Stimulated activated CD8-positive, alpha-beta memory T cell treated with anti-CD3 and anti-CD28 coated beads, Interleukin-4, amount 100 ng/mL, for 48 hours (primary cell): ENCODE data around the gene RELT.

Source experiments
- DNase-seq: peaks from one replicate; pipeline ENCODE4 v3.0.0-alpha.2; 2020

Gene RELT

DNA sequence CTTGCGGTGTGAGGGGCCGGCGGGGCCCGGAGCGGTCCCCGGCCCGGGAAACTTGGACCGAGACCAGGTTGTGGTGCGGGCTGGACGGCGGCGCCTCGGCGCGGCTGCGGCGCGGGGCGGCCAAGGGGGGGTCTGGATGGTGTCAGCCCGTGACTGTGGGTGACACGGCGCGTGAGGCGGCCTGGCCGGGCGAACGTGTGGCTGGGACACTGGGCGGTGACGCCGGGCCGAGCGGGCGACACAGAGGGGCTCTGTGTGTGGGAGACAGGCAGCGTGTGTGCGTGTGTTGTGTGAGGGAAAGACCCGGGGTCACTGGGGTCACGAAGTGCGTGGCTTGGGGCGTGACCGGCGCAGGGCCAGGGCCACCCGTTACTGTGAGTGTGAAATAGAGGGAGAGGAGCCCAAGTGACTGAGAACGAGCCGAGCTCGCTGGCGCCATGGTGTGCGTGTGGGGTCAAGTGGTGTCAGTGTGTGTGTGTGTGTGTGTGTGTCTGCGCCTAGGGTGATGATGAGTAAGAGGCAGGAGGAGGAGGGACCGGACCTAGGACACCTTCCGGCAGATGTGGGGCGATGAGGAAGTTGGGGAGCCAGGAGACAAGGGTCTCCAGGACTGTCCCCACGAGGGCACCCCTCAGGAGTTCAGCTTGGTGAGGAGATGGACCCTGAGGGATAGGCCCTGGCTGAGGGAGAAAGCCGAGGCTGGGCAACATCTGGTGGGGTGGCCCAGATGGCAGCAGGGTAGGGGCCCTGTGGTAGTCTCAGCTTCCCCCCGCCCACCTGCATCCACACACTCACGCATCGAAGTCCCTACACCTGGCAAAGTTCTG lies 817 bp downstream of the RELT start:
- DNase-seq = peak; percentile 73

DNA sequence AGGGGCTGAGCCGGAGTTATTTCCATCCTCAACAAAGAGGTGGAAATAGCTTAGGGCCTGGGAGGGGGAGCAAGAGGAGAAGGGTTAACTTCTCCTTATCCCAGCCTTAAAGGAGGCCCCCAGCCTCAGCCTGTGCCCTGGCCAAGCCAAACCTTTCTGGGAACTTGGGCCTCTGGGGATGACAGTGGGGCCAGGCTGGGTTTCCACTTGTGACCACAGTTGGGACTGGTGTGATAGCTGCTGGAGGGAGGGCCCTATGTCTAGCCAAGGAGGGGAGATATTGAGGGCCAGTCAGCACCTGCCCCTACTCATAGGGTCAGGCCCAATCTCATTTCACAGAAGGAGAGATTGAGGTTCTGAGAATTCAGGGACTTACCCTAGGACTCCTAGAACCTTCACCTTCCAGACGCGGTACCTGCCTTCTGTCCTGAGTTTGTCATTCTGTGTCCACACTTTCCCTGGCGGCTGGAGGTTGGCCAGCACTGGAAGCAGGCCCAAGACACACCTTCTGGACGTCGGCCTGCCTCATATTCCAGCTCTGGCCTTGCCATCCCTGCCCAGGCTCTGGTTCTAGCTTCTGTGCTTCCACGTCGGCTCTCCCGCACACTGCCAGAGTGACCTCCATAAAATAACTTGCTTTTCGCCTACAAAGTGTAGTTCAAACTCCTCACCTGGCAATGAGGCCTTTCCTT lies 3.1 kb downstream of the RELT start:
- no peak for DNase-seq

DNA sequence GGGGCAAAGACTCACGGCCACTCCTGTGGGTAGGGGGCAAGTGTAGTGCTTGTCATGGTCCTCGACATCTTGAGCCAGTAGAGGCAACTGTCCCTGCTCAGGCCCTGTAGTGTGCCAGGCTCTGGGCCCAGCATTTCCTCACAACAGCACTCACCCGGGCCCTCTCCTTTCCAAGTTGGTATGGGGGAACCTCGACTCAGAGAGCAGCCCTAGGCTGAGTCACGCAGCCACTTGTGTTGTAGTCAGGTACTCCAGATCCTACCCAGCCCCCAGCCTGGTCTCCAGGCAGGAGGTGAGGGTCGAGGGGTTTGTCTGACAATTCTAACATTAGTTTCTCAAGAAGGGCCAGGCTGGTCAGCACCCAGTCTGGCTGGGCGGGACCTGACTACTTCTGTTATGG lies 4.1 kb downstream of the RELT start:
- no peak for DNase-seq

DNA sequence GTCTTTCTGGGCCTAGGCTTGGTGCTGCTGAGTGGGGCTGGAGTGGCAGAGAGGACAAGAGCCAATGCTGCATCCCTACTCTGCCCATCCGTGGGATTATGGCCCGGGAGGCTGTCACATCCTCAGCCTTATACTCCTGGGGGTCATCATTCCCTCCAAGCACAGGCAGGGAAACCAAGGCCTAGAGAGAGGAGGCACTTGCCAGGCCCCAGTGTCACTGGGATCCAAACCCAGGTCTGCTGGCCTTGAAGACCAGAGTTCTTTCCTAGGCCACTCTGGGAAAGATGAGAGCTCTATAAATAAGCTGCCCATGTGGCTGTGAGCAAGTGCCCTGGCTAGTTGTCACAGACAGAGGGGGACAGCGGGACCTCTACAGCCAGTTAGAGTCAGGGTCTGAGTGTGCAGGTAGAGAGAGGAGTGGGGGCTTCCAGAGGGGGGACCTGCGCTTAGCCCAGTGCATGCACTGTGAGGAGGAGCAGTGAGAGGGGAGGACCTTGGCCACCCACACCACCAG lies 4.8 kb downstream of the RELT start:
- DNase-seq = no peak

DNA sequence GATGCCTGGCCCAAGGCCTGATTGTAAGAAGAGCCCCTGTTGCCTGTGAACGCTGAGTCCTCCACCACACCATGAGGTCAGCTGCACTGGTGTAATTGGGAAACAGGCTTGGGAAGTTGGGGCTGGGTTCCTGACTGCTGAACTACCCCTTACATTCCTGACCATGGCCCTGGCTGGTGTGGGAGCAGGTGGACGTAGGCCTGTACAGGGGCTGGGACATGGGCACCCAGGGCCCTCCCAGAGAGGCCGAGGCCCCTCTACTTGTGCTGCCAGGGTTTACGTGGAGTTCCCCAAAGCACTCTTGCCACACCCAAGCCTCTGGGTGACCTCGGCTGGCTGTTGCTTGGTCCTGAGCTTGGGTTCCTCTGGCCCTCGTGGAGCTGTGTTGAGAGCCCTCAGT lies 5.4 kb downstream of the RELT start:
- DNase-seq = no peak

DNA sequence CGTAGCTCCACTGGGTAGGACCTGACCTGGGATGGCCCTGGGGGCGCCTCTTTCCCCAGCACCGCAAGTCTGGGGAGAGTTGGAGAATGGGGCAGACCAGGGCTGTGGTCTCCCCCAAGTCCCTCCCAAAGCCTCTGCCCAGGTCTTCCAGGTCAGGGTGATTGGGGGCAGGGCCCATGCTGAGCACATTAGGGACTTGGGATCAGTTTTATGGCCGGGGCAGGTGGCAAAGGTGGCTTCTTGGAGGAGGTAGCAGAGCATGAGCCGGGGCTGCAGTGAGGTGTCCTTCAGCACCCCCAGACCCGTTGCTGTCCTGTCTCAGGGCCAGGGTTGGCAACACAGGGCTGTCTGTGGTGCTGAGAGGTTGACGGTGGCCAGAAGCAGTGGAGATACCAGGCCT lies 6.0 kb downstream of the RELT start:
- DNase-seq = no peak

DNA sequence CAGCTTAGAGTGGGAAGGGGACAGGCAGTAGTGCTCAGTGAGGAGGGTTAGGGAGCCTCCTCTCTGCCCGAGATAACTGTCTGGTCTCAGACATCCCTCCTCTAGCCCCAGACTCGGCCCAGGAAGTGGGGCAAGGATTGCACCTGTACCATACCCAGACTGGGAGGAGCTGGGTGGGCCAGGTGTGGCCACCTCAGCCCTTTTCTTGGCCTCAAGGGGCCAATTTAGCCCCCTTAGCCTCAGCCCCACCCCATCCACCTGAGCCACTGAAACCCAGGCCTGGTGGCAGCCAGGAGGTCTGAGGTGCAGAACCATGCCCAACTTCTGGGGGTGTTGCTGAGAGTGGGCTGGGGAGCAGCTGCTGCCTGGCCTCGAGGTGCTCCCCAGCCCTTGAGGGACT lies 6.5 kb downstream of the RELT start:
- no peak for DNase-seq

DNA sequence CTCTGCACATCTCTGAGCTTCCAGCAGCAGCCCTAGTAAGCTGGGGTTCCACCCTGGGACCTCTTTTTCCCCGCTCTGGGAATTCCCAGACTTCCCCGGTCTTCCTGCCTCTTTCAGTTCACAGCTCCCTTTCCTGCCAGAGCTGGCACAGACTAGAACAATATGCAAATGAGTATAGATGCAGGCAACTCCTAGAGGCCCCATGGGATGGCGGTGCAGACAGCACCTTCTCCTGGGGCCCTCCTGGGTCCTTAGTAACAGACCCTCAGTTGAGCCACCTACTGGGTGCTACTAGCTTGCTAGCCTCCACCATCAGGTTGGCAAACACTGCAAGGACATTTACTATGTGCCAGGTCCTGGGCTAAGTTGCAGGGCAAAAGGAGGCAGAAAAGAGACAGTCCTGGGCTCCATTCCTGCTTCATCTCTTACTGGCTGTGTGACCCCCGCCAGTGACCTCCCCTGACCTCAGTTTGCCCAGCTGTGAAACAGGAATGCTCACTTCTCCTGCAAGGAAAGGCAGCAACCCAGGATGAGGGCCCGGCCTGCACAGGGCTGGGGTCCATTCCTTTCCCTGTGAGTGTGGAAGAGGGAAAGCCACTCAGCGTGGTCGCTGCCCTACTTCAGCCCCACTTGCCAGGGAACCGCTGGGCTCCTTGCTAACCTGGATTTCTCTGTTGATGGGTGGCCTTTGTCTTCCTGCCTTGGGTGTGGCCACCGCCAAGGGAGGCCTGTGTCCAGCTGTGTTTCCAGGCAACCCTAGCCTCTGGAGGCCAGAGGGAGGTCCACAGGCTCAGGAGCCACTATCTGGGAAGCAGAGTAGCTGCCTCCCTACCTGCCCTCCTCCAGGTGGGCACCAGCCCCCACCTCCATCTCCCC lies 7.3 kb downstream of the RELT start:
- DNase-seq = no peak

DNA sequence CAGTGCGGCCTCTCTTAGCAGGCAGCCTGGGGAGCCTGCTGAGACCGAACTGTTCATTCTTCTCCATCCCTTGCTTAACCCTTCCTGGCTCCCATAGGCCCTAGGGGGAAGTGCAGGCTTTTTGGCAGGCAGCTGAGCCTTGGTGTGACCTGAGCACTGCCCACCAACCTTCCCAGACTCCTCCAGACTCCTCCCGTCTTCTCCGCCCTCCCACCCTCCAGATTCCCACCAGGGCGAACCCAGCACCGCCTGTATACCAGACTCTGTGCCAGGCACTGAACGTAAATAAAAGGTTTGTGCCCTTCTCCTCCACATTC lies 7.9 kb downstream of the RELT start:
- DNase-seq = no peak

DNA sequence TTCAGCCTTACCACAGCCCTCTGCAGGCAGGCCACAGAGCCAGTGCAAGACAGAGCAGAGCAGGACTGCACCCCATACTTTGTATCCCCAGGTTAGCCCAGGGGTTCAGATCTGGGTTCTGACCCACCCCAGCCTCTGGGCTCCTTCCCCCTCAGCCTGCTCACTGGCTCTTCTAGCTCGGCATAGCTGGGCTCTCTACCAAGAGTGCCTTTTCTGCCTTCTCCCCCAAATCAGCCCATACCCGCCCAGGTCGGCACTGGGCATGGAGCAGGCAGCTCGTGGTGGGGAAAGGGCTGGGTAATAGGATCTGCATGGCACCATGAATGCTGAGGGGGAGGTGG lies 8.3 kb downstream of the RELT start:
- no peak for DNase-seq

DNA sequence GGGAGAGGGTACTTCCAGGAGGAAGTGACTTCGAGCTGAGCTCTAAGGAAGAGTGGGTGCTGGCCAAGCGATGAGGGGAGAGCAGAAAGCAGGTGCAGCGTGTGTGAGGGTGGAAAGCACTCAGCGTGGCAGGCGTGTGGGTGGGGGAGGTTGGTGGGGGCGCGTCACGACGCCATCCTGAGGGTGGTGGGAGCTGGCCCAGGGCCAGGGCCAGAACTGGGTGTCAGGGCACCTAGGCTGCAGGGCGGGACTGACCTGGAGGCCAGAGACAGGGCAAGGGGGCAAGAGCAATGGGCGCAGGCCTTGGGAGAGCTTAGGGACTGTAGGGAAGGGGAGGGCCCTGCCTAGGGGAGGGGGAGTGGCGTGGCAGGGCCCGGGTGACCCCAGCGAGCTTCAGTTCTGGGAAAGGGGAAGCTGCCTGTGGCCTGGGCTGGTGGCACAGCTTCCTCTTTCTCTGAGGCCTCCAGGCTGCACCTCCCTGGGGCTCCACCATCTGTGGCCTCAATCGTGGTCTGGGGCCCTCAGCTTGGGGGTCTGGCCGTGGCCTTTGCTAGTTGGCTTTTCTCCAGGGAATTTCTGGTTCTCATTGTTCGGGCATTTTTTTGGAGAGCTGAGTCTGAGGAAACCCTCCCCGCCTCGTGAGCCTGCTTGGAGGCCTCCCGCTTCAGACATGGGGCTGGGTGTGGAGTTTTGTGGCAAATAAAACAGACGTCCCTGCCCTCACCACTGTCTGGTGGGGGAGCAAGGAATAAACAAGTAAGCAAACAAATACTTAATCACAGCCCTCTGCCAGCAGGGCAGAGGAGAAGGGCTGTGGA lies 8.9 kb downstream of the RELT start:
- peak; percentile 31 for DNase-seq

DNA sequence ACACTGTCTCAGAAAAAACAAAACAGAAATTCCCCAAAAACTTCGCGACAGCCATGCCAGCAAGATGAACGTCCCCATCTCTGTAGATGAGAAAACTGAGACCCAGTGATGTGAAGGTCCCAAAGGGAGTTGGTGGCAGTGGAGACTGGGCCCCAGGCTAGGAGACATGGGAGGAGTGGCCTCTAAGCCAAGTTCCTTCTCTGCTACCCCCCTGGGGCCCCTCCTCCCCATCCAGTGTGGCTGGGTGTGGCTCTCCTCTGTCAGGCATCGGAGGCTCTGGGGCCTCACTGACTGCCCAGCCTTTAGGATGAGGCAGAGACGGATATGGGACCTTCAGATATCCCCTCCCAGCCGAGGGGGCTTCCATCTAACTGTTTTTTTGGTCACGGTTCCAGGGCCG lies 9.8 kb downstream of the RELT start:
- DNase-seq = no peak

DNA sequence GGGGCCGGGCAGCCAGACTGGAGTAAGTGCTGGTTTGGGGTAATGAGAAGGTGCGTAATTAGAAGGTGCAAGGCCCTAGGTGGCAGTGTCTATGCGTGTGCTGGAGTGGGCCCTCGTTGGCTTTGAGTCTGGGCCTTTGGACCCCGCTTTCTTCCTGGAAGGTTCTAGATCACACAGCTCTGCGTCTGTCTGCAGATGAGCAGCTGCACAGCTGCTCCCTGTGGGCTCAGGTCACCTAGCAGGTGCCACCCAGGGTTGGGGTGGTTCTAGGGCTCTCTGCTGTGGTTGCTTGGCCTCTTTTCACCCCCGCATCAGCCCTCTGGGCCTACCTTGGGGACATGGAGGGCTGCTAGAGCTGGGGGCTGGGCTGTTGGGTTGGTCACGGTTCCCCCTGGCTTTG lies 10.3 kb downstream of the RELT start:
- DNase-seq = no peak

DNA sequence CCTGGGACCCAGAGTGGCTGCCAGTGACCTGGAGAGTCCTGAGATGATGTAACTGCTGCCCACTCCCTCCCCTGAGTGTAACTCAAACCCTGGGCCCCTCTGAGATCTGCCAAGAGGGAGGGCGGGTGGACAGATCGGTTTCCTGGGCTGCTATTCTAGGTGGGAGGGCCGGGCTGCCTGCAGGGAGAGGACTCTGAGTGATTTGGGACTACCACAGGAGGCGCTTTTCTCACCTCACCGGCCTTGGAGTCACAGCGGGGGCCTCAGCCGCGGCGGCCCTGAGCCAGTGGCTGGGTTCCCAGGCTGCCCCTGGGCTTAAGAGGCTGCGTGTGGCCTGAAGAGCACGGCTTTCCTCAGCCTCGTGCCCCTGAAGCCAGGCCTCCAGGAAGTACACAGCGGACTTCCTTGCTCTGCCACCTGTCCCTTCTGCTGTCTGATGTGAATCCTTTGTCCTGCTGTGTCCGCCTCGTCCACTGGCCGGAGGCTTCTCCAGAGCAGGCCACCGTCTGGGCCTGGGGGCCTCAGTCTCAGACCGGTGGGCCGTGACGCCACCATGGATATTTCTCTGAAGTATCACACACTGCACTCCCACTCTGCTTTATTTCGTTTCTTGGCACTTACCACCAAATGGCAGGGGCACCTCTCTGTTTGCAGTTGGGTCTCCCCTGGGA lies 11.5 kb downstream of the RELT start:
- no peak for DNase-seq

DNA sequence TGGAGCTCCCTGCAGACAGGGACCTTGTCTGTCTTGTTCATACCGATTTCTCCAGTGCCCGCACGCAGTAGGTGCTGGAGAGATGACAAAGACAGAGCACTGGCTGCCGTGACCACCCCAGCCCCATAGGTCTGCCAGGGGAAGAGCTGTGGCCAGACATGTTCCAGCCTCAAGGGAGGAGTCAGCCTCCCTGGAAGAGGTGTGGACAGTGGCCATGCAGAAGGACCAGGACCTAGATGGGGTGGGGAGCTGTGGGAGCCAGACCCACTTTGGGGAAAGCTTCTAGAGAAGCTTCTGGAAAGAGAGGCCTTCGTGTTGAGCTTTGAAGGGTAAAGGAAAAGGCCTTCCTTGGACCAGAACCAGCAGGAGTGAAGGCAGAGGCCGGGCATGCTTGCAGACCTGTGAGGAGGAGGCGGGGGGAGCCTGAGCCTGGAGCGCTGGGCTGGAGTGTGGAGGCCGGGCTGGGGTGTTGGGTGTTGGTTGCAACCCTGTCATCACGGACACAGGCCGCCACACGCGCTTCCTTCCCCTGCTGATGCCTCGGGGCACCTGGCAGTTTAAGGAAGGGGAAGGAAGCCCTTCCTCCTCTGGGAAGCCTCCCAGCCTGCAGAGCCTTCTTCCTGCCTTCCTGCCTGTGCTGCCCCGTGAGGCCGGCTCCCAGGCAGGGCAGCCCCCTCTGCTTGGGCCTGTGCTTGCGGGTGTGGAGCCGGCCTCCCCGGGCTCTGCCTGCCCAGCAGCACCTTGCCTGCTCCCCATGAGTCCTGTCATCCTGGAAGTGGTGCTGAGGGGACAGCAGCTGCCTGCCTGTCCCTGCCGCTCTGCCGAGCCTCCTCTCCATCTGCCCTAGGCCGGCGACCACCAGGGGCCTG lies 12.3 kb downstream of the RELT start:
- DNase-seq = no peak

DNA sequence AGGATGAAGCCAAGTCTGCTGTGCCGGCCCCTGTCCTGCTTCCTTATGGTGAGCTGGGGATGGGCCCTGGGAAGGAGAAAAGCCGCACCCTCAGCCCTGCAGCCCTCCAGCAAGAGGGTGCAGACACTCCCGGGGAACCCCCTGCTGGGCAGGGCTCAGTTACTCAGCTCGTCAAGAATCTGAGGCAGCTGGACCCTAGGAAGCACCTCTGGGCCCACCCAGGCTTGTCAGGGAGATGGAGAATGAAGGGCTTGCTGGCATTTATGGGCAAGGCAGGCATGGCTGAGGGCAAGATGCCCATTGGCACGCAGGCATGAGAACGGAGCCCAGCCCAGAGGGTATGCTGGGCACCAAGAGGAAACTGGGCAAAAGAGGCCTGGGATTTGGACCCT lies 12.9 kb downstream of the RELT start:
- DNase-seq = no peak

DNA sequence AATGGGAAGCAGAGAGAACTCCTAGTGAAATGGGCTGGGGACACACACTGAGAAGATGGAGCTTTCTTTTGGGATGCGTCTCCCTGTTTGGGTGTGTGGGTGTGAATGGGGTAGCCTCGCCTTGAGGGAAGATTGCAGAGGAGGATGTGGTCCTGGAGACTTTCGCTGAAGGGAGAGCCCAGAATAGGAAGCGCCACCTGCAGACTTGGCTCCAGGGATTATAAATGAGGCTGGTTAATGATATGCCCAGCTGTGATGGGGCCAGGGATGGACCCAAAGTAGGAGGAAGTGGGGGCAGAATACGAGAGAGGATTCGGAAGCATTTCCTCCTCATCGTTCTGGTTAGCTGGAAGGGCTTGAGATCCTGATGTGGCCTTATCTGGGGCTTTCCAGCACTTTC lies 13.7 kb downstream of the RELT start:
- no peak for DNase-seq

DNA sequence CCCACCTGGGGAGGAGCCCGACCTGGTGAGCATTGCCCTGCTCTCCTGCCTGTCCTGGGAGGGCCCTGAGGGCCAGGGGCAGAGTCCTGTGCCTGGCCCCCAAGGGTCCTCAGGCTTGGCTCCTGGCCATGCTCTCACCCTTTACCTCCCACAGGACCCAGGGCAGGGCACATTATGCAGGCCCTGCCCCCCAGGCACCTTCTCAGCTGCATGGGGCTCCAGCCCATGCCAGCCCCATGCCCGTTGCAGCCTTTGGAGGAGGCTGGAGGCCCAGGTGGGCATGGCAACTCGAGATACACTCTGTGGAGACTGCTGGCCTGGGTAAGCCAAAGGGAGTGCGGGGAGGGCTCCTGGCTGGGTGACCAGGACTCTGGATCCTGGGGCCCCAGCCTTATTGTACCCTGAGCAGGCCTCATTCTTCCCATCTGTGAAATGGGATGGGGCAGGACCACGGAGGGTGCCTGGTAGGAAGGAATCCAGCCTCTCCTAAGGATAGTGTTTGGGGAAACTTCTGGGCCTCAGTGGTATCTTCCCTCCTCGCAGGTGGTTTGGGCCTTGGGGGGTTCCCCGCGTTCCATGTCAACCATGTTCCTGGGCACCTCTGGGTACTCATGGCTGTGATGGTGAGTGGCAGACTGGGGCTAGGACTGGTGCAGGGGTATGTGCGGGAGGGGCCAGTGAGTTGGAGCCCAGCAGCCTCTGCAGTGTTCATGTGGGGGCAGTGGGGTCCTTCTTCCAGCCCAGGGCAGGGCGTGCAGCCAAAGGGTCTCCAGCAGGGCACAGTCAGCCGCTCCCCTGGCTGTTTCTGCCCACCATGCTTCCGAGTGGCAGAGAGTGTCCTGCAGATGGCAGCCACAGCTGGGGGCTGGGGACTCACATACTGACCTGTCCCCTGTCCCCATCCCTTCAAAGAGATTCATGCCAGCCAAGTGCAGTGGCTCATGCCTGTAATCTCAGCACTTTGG lies 14.7 kb downstream of the RELT start:
- DNase-seq = no peak

DNA sequence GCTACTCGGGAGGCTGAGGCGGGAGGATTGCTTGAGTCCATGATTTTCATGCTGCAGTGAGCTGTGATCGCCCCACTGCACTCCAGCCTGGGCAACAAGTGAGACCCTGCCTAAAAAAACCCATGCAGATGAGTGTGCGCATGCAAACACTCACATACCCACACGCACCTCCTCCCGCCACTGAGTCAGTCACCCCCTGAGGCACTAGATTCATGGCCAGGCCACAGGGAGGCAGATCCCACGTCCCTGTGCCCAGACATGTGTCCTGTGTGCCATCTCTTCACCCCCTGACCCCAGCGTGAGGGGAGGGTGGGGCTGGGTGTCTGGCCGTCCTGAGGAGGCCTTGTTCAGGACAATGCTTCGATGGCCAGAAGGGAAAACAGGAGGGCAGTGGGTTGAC lies 15.5 kb downstream of the RELT start:
- no peak for DNase-seq
